ENCODE measurements around the gene FAM83C. TPM values are rescaled to one million over a fixed set of nuclear protein-coding genes. Genes with fewer than 3 reads are reported as not detected.

The FAM83C gene
- total RNA-seq, 1 donor from 2014 or later = not detected

DNA sequence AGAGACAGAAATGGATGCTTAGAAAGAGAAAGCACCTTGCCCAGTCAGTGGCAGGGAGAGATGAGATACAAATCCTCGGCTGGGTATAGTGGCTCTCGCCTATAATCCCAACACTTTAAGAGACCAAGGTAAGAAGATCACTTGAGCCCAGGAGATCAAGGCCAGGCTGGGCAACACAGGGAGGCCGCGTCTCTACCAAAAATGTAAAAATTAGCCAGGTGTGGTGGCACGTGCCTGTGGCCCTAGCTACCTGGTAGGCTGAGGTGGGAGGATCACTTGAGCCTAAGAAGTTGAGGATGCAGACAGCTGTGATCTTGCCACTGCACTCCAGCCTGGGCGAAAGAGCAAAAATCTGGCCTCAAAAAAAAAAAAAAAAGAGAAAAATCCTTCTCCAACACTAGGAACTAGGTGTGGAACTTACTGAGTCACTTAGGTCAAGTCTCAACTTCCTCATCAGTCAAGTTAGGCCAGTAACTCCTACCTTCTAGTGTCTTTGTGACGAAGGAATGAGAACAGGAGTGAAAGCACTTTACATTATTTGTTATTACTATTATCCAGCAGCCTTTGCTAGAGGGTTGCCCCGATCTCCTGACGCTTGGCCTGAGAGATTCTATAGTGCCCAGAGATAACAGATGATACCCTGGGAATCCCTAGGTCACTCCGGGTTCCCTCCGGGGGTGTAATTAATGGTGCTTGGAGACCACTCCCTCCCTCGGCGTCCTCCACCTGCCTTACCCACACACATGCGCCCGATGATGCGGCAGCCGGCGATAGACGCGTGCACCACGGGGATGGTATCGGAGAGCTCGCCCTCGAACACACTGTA lies 8.6 kb downstream of the FAM83C start:
- peaks cover 31% of the 10 kb centered on the region for H3K36me3 ChIP-seq
- intact Hi-C loops (cut with micrococcal nuclease) = no loop called here
- no peaks in the 10 kb centered on the region for H3K27me3 ChIP-seq (ENCODE audit: low read depth)
- H3K9me3 ChIP-seq (replicated peaks) = no peaks in the 10 kb centered on the region
- peak overlapping the region; percentile 86 for H3K27ac ChIP-seq (replicated peaks)
- DNase-seq = no peak
- H3K4me1 ChIP-seq = peaks cover 38% of the 10 kb centered on the region
- H3K4me3 ChIP-seq = peak overlapping the region; percentile 99
- TF ChIP-seq, protein P1, sequence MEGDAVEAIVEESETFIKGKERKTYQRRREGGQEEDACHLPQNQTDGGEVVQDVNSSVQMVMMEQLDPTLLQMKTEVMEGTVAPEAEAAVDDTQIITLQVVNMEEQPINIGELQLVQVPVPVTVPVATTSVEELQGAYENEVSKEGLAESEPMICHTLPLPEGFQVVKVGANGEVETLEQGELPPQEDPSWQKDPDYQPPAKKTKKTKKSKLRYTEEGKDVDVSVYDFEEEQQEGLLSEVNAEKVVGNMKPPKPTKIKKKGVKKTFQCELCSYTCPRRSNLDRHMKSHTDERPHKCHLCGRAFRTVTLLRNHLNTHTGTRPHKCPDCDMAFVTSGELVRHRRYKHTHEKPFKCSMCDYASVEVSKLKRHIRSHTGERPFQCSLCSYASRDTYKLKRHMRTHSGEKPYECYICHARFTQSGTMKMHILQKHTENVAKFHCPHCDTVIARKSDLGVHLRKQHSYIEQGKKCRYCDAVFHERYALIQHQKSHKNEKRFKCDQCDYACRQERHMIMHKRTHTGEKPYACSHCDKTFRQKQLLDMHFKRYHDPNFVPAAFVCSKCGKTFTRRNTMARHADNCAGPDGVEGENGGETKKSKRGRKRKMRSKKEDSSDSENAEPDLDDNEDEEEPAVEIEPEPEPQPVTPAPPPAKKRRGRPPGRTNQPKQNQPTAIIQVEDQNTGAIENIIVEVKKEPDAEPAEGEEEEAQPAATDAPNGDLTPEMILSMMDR (IDR thresholded peaks at IDR 0.05; ENCODE audit: borderline replicate concordance) = no peak

- intact Hi-C loops (cut with micrococcal nuclease) = no loop called here
- TF ChIP-seq, protein P1 (IDR thresholded peaks at IDR 0.05; ENCODE audit: borderline replicate concordance) = no peak
- H3K36me3 ChIP-seq = peaks cover 34% of the 10 kb centered on the region
- peaks cover 55% of the 10 kb centered on the region for H3K4me1 ChIP-seq
- H3K4me3 ChIP-seq = no peak overlapping the region
- H3K9me3 ChIP-seq (replicated peaks) = no peaks in the 10 kb centered on the region
- no peaks in the 10 kb centered on the region for H3K27me3 ChIP-seq (ENCODE audit: low read depth)
- no peak for DNase-seq
- no peak overlapping the region for H3K27ac ChIP-seq (replicated peaks)
These were observed 10.6 kb downstream of the FAM83C start for GRCh38 chr20:35281506-35282101.

DNA sequence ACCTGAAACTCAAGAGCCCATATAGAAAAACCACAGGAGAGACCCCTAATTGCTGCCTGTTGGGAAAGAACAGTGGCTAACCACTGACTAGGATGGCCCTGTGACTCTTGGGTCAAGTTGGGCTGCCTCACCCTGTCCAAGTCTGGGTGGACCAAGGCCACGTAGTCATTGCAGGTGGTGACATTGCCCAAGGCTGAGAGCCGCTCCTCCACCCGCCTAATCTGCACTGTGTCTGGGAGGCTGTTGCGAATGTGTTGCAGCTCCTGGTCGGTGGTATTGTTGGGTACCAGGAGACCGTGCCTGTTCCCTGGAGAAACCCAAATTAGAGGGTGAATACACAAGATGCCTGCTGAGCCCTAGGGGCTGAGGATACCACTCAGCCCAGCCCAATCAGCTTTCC lies 11.7 kb downstream of the FAM83C start:
- intact Hi-C loops (cut with micrococcal nuclease) = no loop called here
- TF ChIP-seq, protein P1 (IDR thresholded peaks at IDR 0.05; ENCODE audit: borderline replicate concordance) = no peak
- no peak for DNase-seq
- peaks cover 66% of the 10 kb centered on the region for H3K4me1 ChIP-seq
- peaks cover 36% of the 10 kb centered on the region for H3K36me3 ChIP-seq
- H3K9me3 ChIP-seq (replicated peaks) = no peaks in the 10 kb centered on the region
- no peaks in the 10 kb centered on the region for H3K27me3 ChIP-seq (ENCODE audit: low read depth)
- no peak overlapping the region for H3K27ac ChIP-seq (replicated peaks)
- no peak overlapping the region for H3K4me3 ChIP-seq

DNA sequence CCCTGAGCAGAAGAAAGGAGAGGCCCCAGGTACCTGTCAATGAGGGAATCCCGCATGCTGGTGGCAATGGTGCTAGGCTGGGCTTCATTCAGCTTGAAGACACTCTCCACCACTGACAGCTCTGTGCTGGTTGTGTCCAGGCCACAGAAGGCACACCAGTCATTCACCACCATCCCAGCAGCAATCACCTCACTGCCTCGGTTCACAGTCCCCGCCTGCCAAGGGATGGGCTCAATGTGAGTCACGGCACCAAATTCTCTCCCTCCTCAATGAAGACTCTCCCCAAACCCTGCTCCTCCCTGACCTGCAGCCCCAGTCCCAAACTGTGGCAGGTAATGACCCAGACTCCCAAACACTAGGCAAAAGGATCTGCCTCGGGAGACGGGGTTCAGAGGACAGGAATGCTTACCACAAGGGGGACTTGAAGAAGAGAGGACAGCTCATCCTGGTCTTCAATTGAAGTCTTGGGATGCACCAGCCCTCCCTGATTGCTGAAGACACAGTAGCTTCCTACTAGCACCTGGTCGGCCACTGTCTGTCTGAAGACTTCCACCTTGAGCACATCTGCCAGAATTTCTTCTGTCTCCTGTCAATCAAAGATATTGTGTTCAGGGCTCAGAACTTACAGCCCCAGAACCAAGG lies 12.6 kb downstream of the FAM83C start:
- intact Hi-C loops (cut with micrococcal nuclease) = no loop called here
- no peak for DNase-seq
- no peaks in the 10 kb centered on the region for H3K9me3 ChIP-seq (replicated peaks)
- peaks cover 61% of the 10 kb centered on the region for H3K4me1 ChIP-seq
- H3K36me3 ChIP-seq = peaks cover 40% of the 10 kb centered on the region
- no peaks in the 10 kb centered on the region for H3K27me3 ChIP-seq (ENCODE audit: low read depth)
- H3K27ac ChIP-seq (replicated peaks) = no peak overlapping the region
- H3K4me3 ChIP-seq = no peak overlapping the region
- TF ChIP-seq, protein P1 (IDR thresholded peaks at IDR 0.05; ENCODE audit: borderline replicate concordance) = no peak

DNA sequence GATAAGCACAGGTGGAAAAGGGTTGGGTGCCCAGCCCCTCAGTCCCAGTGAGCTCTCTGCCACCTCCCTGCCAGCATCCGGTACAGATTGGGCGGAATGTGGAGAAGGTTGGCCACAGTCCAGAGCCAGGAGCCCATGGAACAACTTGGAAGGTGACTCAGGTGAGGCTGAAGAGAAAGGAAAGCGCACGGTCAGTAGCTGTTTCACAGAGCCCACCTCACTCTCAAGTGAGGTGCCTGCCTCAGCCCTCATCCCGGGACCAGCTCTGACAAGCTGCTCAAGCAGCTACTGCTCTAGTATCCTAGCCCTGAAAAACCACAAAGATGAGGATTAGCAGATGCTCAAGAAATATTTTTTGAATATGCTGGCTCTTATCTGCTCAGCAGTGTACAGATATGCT lies 13.2 kb downstream of the FAM83C start:
- peaks cover 40% of the 10 kb centered on the region for H3K36me3 ChIP-seq

More for the DNA sequence above, 13.2 kb downstream of the FAM83C start:
- no peak overlapping the region for H3K4me3 ChIP-seq
- H3K4me1 ChIP-seq = peaks cover 58% of the 10 kb centered on the region
- intact Hi-C loops (cut with micrococcal nuclease) = no loop called here
- H3K9me3 ChIP-seq (replicated peaks) = no peaks in the 10 kb centered on the region
- H3K27ac ChIP-seq (replicated peaks) = peak overlapping the region; percentile 99
- no peaks in the 10 kb centered on the region for H3K27me3 ChIP-seq (ENCODE audit: low read depth)
- TF ChIP-seq, protein P1 (IDR thresholded peaks at IDR 0.05; ENCODE audit: borderline replicate concordance) = no peak
- no peak for DNase-seq

Data from left ventricle myocardium inferior (tissue), 1 donor.